OCI-LY1 (cell line): ENCODE measurements around the gene DCDC1.

Experiments
- H2AFZ ChIP-seq: fragments of 200-600 bp; sonication (generic), shearing (Covaris generic); 2 replicates; pipeline ENCODE4 v1.6.0; 2014; ENCODE audit warnings: antibody characterized with exemption, mild to moderate bottlenecking, low read length
- H3F3A ChIP-seq: fragments of 200-600 bp; sonication (generic), shearing (Covaris generic); 2 replicates; pipeline ENCODE4 v1.6.0; 2014; ENCODE audit warnings: mild to moderate bottlenecking, antibody characterized with exemption, low read length, moderate library complexity; ENCODE audit not compliant: insufficient read depth
- H3K27ac ChIP-seq: fragments of 200-600 bp; sonication (generic); 2 replicates; pipeline ENCODE4 v1.5.1; 2014; ENCODE audit warnings: low read length, mixed run types, mild to moderate bottlenecking, low read depth; ENCODE audit not compliant: poor library complexity, severe bottlenecking
- H3K27me3 ChIP-seq: fragments of 200-600 bp; sonication (generic); 2 replicates; pipeline ENCODE4 v1.6.0; 2014; ENCODE audit warnings: antibody characterized with exemption, mild to moderate bottlenecking, low read length, moderate library complexity; ENCODE audit not compliant: insufficient read depth
- H3K36me3 ChIP-seq: fragments of 200-600 bp; sonication (generic); 2 replicates; pipeline ENCODE4 v1.6.1; 2014; ENCODE audit warnings: mild to moderate bottlenecking, antibody characterized with exemption, low read length, moderate library complexity, mixed read lengths; ENCODE audit not compliant: insufficient read depth
- H3K4me1 ChIP-seq: fragments of 200-600 bp; sonication (generic); 2 replicates; pipeline ENCODE4 v1.5.1; 2014; ENCODE audit warnings: mild to moderate bottlenecking, low read length, moderate library complexity; ENCODE audit not compliant: insufficient read depth, severe bottlenecking
- H3K4me2 ChIP-seq: fragments of 200-600 bp; sonication (generic), shearing (Covaris generic); 2 replicates; pipeline ENCODE4 v1.6.1; 2014; ENCODE audit warnings: low read length
- H3K4me3 ChIP-seq: fragments of 200-600 bp; sonication (generic); 2 replicates; pipeline ENCODE4 v1.5.1; 2014; ENCODE audit warnings: low read length, low read depth, mild to moderate bottlenecking, mixed read lengths; ENCODE audit not compliant: poor library complexity, severe bottlenecking
- H3K79me2 ChIP-seq: fragments of 200-600 bp; shearing (Covaris generic); 2 replicates; pipeline ENCODE4 v1.6.1; 2016; ENCODE audit warnings: mixed run types, low read length, mixed read lengths; ENCODE audit not compliant: insufficient read depth
- H3K9ac ChIP-seq: fragments of 200-600 bp; sonication (generic), shearing (Covaris generic); 2 replicates; pipeline ENCODE4 v1.6.1; 2014; ENCODE audit warnings: mild to moderate bottlenecking, low read length, mixed read lengths
- H3K9me2 ChIP-seq: fragments of 200-600 bp; sonication (generic), shearing (Covaris generic); 2 replicates; pipeline ENCODE4 v1.6.1; 2014; ENCODE audit warnings: low read depth, mild to moderate bottlenecking, low read length, mixed read lengths
- H3K9me3 ChIP-seq: fragments of 200-600 bp; shearing (Covaris generic); 2 replicates; pipeline ENCODE4 v1.6.1; 2014; ENCODE audit warnings: low read length, mixed read lengths
- H4K20me1 ChIP-seq: fragments of 200-600 bp; sonication (generic), shearing (Covaris generic); 2 replicates; pipeline ENCODE4 v1.6.0; 2016; ENCODE audit warnings: mild to moderate bottlenecking, low read length; ENCODE audit not compliant: insufficient read depth
- CTCF ChIP-seq: fragments of 200-600 bp; sonication (generic), shearing (Covaris generic); IDR thresholded peaks from 2 replicates; pipeline ENCODE4 v1.5.1; 2017; ENCODE audit warnings: mild to moderate bottlenecking, antibody characterized with exemption, low read length, moderate library complexity, mixed read lengths
- EZH2 ChIP-seq: fragments of 200-600 bp; sonication (generic), shearing (Covaris generic); IDR thresholded peaks from 2 replicates; pipeline ENCODE4 v1.8.0; 2017; ENCODE audit warnings: borderline replicate concordance, mixed run types, mild to moderate bottlenecking, antibody characterized with exemption, low read length, moderate library complexity, mixed read lengths

DCDC1 gene

GRCh38 chr11:31247321-31247720 lies 122.2 kb downstream of the DCDC1 start:
- Histone ChIP-seq H3K9me2 (no peaks in the 10 kb centered on the region), H3F3A (no peaks in the 10 kb centered on the region), H2AFZ (no peak overlapping the region), H3K27me3 (no peaks in the 10 kb centered on the region), H3K9ac (no peak overlapping the region), H3K9me3 (no peaks in the 10 kb centered on the region), H3K79me2 (no peaks in the 10 kb centered on the region), H3K4me2 (no peak overlapping the region), H4K20me1 (no peaks in the 10 kb centered on the region), H3K4me1 (no peaks in the 10 kb centered on the region), H3K4me3 (no peak overlapping the region), H3K27ac (no peak overlapping the region), H3K36me3 (no peaks in the 10 kb centered on the region)
- TF ChIP-seq CTCF = no peak
- TF ChIP-seq EZH2 = no peak

GRCh38 chr11:31246451-31247165 lies 122.9 kb downstream of the DCDC1 start:
- Histone ChIP-seq H3K9ac (no peak overlapping the region), H3K9me3 (no peaks in the 10 kb centered on the region), H3F3A (no peaks in the 10 kb centered on the region), H3K36me3 (no peaks in the 10 kb centered on the region), H3K9me2 (no peaks in the 10 kb centered on the region), H3K27ac (no peak overlapping the region), H3K79me2 (no peaks in the 10 kb centered on the region), H2AFZ (no peak overlapping the region), H3K4me1 (no peaks in the 10 kb centered on the region), H3K27me3 (no peaks in the 10 kb centered on the region), H3K4me2 (no peak overlapping the region), H3K4me3 (no peak overlapping the region), H4K20me1 (no peaks in the 10 kb centered on the region)
- TF ChIP-seq EZH2 (no peak), CTCF (no peak)

GRCh38 chr11:31243706-31244105 lies 125.8 kb downstream of the DCDC1 start:
- no peaks in the 10 kb centered on the region for H3K4me1 ChIP-seq
- no peak overlapping the region for H3K27ac ChIP-seq
- no peaks in the 10 kb centered on the region for H3K9me3 ChIP-seq
- H3K36me3 ChIP-seq = no peaks in the 10 kb centered on the region
- H4K20me1 ChIP-seq = no peaks in the 10 kb centered on the region
- H3K4me3 ChIP-seq = no peak overlapping the region
- H3K4me2 ChIP-seq = no peak overlapping the region
- H3K9ac ChIP-seq = no peak overlapping the region
- H3K27me3 ChIP-seq = no peaks in the 10 kb centered on the region
- TF ChIP-seq EZH2 = no peak
- TF ChIP-seq CTCF = no peak
- H3F3A ChIP-seq = no peaks in the 10 kb centered on the region
- H3K9me2 ChIP-seq = no peaks in the 10 kb centered on the region
- H3K79me2 ChIP-seq = no peaks in the 10 kb centered on the region
- no peak overlapping the region for H2AFZ ChIP-seq
